GM12878 (cell line): ENCODE data around the gene ARID4B. TPM values are rescaled to one million over a fixed set of nuclear protein-coding genes. Genes with fewer than 3 reads are reported as not detected.

Experiments
- FOXK2 ChIP-seq: fragments of 450-650 bp; IDR thresholded peaks from 2 replicates; pipeline ENCODE4 v1.6.1; 2017; ENCODE audit warnings: mild to moderate bottlenecking, moderate library complexity
- IRF4 ChIP-seq: IDR thresholded peaks from 2 replicates; pipeline ENCODE4 v1.6.1; 2011; ENCODE audit warnings: low read depth, low read length
- KLF5 ChIP-seq: fragments of 450-650 bp; IDR thresholded peaks from 2 replicates; pipeline ENCODE4 v1.6.1; 2014; ENCODE audit warnings: mild to moderate bottlenecking; ENCODE audit not compliant: partially characterized antibody
- MEF2A ChIP-seq: IDR thresholded peaks from 2 replicates; pipeline ENCODE4 v1.6.1; 2011; ENCODE audit warnings: low read depth, mild to moderate bottlenecking, low read length, moderate library complexity; ENCODE audit not compliant: insufficient read depth
- MTA3 ChIP-seq: IDR thresholded peaks from 2 replicates; pipeline ENCODE4 v1.6.1; 2012; ENCODE audit warnings: low read length, inconsistent platforms, borderline replicate concordance
- NFYA ChIP-seq: IDR thresholded peaks from 2 replicates; pipeline ENCODE4 v1.6.1; 2011; ENCODE audit warnings: low read depth, mild to moderate bottlenecking, low read length, improper control_type of control experiment, borderline replicate concordance
- NR2C2 ChIP-seq: IDR thresholded peaks from 2 replicates; pipeline ENCODE4 v1.6.1; 2011; ENCODE audit warnings: borderline replicate concordance, low read depth; ENCODE audit not compliant: control insufficient read depth, insufficient read length
- POLR2AphosphoS2 ChIP-seq: IDR thresholded peaks from 2 replicates; pipeline ENCODE4 v1.6.1; 2011; ENCODE audit warnings: low read depth, mild to moderate bottlenecking, low read length, improper control_type of control experiment, moderate library complexity
- TBL1XR1 ChIP-seq: IDR thresholded peaks from 2 replicates; pipeline ENCODE4 v1.6.1; 2012; ENCODE audit warnings: low read depth, low read length, improper control_type of control experiment
- ZSCAN29 ChIP-seq: fragments of 450-650 bp; IDR thresholded peaks from 2 replicates; pipeline ENCODE4 v1.6.1; 2017; ENCODE audit warnings: mild to moderate bottlenecking, moderate library complexity
- polyA plus RNA-seq, 11 experiments: library from polyadenylated mRNA; depleted of rRNA in 4 of 11; unstranded in 6 of 11; stranded (reverse) in 5 of 11; fragments of >200 nt; fragmentation: Nextera tagmentation in 4 of 11; fragmentation: Illumina TruSeq in 1 of 11; extraction: Ambion mirVana in 4 of 11; extraction: Trizol in 1 of 11; gene quantifications; 1 replicate in 1 of 11; 2 replicates in 10 of 11; pipeline versions ENCODE4 v1.2.1 to v1.2.3, GENCODE V29; 2011 to 2016; ENCODE audit warnings: inconsistent platforms in 2 of 11, missing spikeins in 2 of 11, low read depth in 1 of 11
- total RNA-seq, 4 experiments: library from RNA; depleted of rRNA in 3 of 4; stranded (reverse); fragments of >200 nt in 3 of 4; fragmentation: Illumina TruSeq in 1 of 4; extraction: Trizol in 1 of 4; gene quantifications; 2 replicates each; pipeline versions ENCODE4 v1.2.1 to v1.2.3, GENCODE V29; 2013 to 2021
- TF ChIP-seq, protein P1 (sequence below): fragments of 450-650 bp; IDR thresholded peaks from 2 replicates; pipeline ENCODE4 v1.6.1; 2018; ENCODE audit warnings: borderline replicate concordance, mild to moderate bottlenecking; ENCODE audit not compliant: partially characterized antibody
- TF ChIP-seq, protein P2 (sequence below): IDR thresholded peaks from 2 replicates; pipeline ENCODE4 v1.6.1; 2011; ENCODE audit warnings: borderline replicate concordance, low read depth, mild to moderate bottlenecking, moderate library complexity, mixed read lengths, low read length; ENCODE audit not compliant: insufficient read depth; ENCODE audit errors: extremely low read length
- TF ChIP-seq, protein P3 (sequence below): IDR thresholded peaks from 2 replicates; pipeline ENCODE4 v1.6.1; 2011; ENCODE audit warnings: mild to moderate bottlenecking, low read depth, low read length, moderate library complexity; ENCODE audit not compliant: insufficient replicate concordance
- TF ChIP-seq, protein P4 (sequence below): IDR thresholded peaks from 2 replicates; pipeline ENCODE4 v1.6.1; 2012; ENCODE audit warnings: low read depth, low read length, improper control_type of control experiment
- TF ChIP-seq, protein P5 (sequence below), 3 experiments: IDR thresholded peaks in 2 of 3; conservative IDR thresholded peaks in 1 of 3; 2 replicates each; pipeline ENCODE4 v1.5.1; 2011; ENCODE audit warnings: low read depth in 3 of 3, low read length in 3 of 3, mild to moderate bottlenecking in 3 of 3, control low read depth in 2 of 3, moderate library complexity in 2 of 3, inconsistent platforms in 1 of 3, mixed read lengths in 1 of 3; ENCODE audit not compliant: control insufficient read depth in 2 of 3, insufficient read depth in 1 of 3; ENCODE audit errors: extremely low read depth in 1 of 3
- TF ChIP-seq, protein P6 (sequence below): fragments of 450-650 bp; formaldehyde crosslinking; IDR thresholded peaks from 2 replicates; pipeline ENCODE4 v1.4.0; 2020; ENCODE audit warnings: mild to moderate bottlenecking, moderate library complexity
- TF ChIP-seq, protein P7 (sequence below): fragments of 450-650 bp; IDR thresholded peaks from 2 replicates; pipeline ENCODE4 v1.6.1; 2016; ENCODE audit warnings: mild to moderate bottlenecking

Gene ARID4B
- total and polyA plus RNA-seq, 10 of the 15 experiments (the other 5 are each of a cell fraction or from before 2014, with no cell fraction given): 13.6 to 39.1 (median 28.0) TPM

DNA sequence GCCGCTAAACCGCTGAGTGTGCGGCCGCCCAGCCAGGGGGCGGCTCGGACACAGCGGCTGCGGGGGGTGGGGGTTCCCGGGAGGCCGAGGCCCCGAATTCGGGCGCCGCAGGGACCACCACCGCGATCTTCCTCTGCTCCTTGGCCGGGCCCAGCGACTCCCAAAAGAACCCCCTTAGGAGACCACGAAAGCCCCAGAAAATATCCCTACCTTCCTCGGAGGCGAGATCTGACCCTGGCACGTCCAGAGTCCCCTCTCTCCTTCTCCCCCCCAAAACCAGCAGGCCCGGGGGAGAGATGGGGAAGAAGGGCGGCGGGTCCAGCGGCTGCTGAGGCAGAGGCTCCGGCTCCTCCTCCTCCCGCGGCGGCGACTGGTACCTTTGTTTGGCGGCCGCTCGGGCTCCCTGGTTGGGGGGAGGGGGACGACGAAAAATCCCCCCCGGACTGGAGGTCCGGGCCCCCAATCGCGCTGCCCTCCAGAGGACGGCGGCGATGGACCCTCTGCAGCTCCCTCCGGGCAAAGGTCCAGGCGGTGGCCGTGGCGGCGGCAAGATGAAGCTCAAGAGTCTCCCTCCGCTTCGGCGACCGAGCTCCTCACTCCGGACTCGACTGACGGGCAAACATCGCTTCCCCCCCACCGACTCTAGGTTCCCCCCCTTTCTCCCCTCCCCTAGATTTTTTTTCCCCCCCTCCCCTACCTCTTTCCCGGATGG, at the start of gene ARID4B (continued):
- TF ChIP-seq, protein P1, sequence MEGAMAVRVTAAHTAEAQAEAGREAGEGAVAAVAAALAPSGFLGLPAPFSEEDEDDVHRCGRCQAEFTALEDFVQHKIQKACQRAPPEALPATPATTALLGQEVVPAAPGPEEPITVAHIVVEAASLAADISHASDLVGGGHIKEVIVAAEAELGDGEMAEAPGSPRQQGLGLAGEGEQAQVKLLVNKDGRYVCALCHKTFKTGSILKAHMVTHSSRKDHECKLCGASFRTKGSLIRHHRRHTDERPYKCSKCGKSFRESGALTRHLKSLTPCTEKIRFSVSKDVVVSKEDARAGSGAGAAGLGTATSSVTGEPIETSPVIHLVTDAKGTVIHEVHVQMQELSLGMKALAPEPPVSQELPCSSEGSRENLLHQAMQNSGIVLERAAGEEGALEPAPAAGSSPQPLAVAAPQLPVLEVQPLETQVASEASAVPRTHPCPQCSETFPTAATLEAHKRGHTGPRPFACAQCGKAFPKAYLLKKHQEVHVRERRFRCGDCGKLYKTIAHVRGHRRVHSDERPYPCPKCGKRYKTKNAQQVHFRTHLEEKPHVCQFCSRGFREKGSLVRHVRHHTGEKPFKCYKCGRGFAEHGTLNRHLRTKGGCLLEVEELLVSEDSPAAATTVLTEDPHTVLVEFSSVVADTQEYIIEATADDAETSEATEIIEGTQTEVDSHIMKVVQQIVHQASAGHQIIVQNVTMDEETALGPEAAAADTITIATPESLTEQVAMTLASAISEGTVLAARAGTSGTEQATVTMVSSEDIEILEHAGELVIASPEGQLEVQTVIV: no peak
- TF ChIP-seq POLR2AphosphoS2 (no peak), NFYA (no peak), NR2C2 (no peak), ZSCAN29 (no peak), IRF4 (no peak), MTA3 (no peak), MEF2A (no peak), TBL1XR1 (no peak), FOXK2 (no peak), KLF5 (no peak)
- TF ChIP-seq, protein P2, sequence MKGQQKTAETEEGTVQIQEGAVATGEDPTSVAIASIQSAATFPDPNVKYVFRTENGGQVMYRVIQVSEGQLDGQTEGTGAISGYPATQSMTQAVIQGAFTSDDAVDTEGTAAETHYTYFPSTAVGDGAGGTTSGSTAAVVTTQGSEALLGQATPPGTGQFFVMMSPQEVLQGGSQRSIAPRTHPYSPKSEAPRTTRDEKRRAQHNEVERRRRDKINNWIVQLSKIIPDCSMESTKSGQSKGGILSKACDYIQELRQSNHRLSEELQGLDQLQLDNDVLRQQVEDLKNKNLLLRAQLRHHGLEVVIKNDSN: no peak
- TF ChIP-seq, protein P3, sequence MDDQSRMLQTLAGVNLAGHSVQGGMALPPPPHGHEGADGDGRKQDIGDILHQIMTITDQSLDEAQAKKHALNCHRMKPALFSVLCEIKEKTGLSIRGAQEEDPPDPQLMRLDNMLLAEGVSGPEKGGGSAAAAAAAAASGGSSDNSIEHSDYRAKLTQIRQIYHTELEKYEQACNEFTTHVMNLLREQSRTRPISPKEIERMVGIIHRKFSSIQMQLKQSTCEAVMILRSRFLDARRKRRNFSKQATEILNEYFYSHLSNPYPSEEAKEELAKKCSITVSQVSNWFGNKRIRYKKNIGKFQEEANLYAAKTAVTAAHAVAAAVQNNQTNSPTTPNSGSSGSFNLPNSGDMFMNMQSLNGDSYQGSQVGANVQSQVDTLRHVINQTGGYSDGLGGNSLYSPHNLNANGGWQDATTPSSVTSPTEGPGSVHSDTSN: no peak
- TF ChIP-seq, protein P4, sequence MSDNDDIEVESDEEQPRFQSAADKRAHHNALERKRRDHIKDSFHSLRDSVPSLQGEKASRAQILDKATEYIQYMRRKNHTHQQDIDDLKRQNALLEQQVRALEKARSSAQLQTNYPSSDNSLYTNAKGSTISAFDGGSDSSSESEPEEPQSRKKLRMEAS: no peak
- TF ChIP-seq, protein P5, sequence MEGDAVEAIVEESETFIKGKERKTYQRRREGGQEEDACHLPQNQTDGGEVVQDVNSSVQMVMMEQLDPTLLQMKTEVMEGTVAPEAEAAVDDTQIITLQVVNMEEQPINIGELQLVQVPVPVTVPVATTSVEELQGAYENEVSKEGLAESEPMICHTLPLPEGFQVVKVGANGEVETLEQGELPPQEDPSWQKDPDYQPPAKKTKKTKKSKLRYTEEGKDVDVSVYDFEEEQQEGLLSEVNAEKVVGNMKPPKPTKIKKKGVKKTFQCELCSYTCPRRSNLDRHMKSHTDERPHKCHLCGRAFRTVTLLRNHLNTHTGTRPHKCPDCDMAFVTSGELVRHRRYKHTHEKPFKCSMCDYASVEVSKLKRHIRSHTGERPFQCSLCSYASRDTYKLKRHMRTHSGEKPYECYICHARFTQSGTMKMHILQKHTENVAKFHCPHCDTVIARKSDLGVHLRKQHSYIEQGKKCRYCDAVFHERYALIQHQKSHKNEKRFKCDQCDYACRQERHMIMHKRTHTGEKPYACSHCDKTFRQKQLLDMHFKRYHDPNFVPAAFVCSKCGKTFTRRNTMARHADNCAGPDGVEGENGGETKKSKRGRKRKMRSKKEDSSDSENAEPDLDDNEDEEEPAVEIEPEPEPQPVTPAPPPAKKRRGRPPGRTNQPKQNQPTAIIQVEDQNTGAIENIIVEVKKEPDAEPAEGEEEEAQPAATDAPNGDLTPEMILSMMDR (IDR thresholded peaks at IDR 0.05 in 2 of 3, conservative IDR thresholded peaks at IDR 0.05 in 1 of 3; ENCODE audit: control insufficient read depth in 2 of 3, extremely low read depth in 1 of 3, insufficient read depth in 1 of 3, low read depth in 3 of 3, low read length in 3 of 3): no peak
- TF ChIP-seq, protein P6, sequence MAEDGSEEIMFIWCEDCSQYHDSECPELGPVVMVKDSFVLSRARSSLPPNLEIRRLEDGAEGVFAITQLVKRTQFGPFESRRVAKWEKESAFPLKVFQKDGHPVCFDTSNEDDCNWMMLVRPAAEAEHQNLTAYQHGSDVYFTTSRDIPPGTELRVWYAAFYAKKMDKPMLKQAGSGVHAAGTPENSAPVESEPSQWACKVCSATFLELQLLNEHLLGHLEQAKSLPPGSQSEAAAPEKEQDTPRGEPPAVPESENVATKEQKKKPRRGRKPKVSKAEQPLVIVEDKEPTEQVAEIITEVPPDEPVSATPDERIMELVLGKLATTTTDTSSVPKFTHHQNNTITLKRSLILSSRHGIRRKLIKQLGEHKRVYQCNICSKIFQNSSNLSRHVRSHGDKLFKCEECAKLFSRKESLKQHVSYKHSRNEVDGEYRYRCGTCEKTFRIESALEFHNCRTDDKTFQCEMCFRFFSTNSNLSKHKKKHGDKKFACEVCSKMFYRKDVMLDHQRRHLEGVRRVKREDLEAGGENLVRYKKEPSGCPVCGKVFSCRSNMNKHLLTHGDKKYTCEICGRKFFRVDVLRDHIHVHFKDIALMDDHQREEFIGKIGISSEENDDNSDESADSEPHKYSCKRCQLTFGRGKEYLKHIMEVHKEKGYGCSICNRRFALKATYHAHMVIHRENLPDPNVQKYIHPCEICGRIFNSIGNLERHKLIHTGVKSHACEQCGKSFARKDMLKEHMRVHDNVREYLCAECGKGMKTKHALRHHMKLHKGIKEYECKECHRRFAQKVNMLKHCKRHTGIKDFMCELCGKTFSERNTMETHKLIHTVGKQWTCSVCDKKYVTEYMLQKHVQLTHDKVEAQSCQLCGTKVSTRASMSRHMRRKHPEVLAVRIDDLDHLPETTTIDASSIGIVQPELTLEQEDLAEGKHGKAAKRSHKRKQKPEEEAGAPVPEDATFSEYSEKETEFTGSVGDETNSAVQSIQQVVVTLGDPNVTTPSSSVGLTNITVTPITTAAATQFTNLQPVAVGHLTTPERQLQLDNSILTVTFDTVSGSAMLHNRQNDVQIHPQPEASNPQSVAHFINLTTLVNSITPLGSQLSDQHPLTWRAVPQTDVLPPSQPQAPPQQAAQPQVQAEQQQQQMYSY (CRISPR knock-in tag): no peak
- TF ChIP-seq, protein P7, sequence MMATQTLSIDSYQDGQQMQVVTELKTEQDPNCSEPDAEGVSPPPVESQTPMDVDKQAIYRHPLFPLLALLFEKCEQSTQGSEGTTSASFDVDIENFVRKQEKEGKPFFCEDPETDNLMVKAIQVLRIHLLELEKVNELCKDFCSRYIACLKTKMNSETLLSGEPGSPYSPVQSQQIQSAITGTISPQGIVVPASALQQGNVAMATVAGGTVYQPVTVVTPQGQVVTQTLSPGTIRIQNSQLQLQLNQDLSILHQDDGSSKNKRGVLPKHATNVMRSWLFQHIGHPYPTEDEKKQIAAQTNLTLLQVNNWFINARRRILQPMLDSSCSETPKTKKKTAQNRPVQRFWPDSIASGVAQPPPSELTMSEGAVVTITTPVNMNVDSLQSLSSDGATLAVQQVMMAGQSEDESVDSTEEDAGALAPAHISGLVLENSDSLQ: no peak
